Upper lobe of left lung (tissue), 4 donors: ENCODE measurements around the gene CDH12.

Experiments
- CTCF ChIP-seq, 6 experiments: fragments of 450-650 bp in 4 of 6; fragments of 200-600 bp in 2 of 6; sonication (generic) in 2 of 6; IDR thresholded peaks; one replicate each; pipeline ENCODE4 v1.5.1; 2016 to 2019; ENCODE audit warnings: antibody characterized with exemption in 6 of 6
- POLR2A ChIP-seq, 4 donors: fragments of 450-650 bp; IDR thresholded peaks; one replicate each; pipeline ENCODE4 v1.5.1; 2016 to 2017; ENCODE audit warnings: antibody characterized with exemption in 4 of 4, mild to moderate bottlenecking in 2 of 4

GRCh38 chr5:21783074-21783679, 1070.0 kb downstream of the CDH12 start:
- TF ChIP-seq POLR2A (IDR thresholded peaks at IDR 0.05) (no peak), CTCF (IDR thresholded peaks at IDR 0.05) (no peak)
